Upper lobe of left lung (tissue), 6 donors: ENCODE data around the gene VGF. TPM values are rescaled to one million over a fixed set of nuclear protein-coding genes. Genes with fewer than 3 reads are reported as not detected.

Source experiments
- ATAC-seq, 2 donors: fragments of 200-7000 bp; cut with Tn5 transposase; one replicate each; pipeline ENCODE4 v1.9.1; 2022; ENCODE audit warnings: mild to moderate bottlenecking in 2 of 2, moderate library complexity in 2 of 2; ENCODE audit not compliant: low FRiP score in 2 of 2
- DNase-seq, 2 donors: peaks; one replicate each; pipeline ENCODE4 v3.0.0-alpha.2; 2019 to 2020
- H3K27ac ChIP-seq, 4 donors: fragments of 200-600 bp; sonication (generic); one replicate each; pipeline ENCODE4 v1.5.1; 2016 to 2019
- H3K27me3 ChIP-seq, 4 donors: fragments of 200-600 bp; sonication (generic); one replicate each; pipeline ENCODE4 v1.5.1; 2017 to 2019
- H3K36me3 ChIP-seq, 4 donors: fragments of 200-600 bp; sonication (generic); one replicate each; pipeline ENCODE4 v1.5.1; 2016 to 2019
- H3K4me1 ChIP-seq, 4 donors: fragments of 200-600 bp; sonication (generic); one replicate each; pipeline ENCODE4 v1.5.1; 2018 to 2019
- H3K4me3 ChIP-seq, 4 donors: fragments of 200-600 bp; sonication (generic); one replicate each; pipeline ENCODE4 v1.5.1; 2017 to 2019; ENCODE audit warnings: mild to moderate bottlenecking in 2 of 4, moderate library complexity in 1 of 4
- H3K9me3 ChIP-seq, 4 donors: fragments of 200-600 bp; sonication (generic); one replicate each; pipeline ENCODE4 v1.5.1; 2018 to 2019
- EP300 ChIP-seq, 4 donors: sonication (generic); formaldehyde crosslinking; IDR thresholded peaks; one replicate each; pipeline ENCODE4 v1.5.1; 2017; ENCODE audit warnings: antibody characterized with exemption in 4 of 4, control low read depth in 2 of 4
- POLR2A ChIP-seq, 4 donors: fragments of 450-650 bp; IDR thresholded peaks; one replicate each; pipeline ENCODE4 v1.5.1; 2016 to 2017; ENCODE audit warnings: antibody characterized with exemption in 4 of 4, mild to moderate bottlenecking in 2 of 4
- POLR2AphosphoS5 ChIP-seq, 2 donors: sonication (generic); formaldehyde crosslinking; IDR thresholded peaks; one replicate each; pipeline ENCODE4 v1.5.1; 2017; ENCODE audit warnings: antibody characterized with exemption in 2 of 2
- WGBS, 2 donors: methylation state at CpG; one replicate each; pipeline ENCODE4 v1.1.5; 2017 to 2018; 5-methylcytosine and 5-hydroxymethylcytosine counted together
- total RNA-seq, 6 donors: library from RNA; depleted of rRNA in 4 of 6; stranded (reverse); fragments of >200 nt in 4 of 6; gene quantifications; one replicate each; pipeline versions ENCODE4 v1.1.0 to v1.2.1, GENCODE V29; 2016 to 2021
- TF ChIP-seq, protein P1 (sequence below), 6 experiments: fragments of 450-650 bp in 4 of 6; fragments of 200-600 bp in 2 of 6; sonication (generic) in 2 of 6; IDR thresholded peaks; one replicate each; pipeline ENCODE4 v1.5.1; 2016 to 2019; ENCODE audit warnings: antibody characterized with exemption in 6 of 6
- donor health status: DM: no; HTN: no; CAD: no; lungs with moderate emphysema.
- donor health status: DM: no; HTN: yes; CAD: no; lungs with severe emphysema.

VGF gene
- total RNA-seq, 6 donors from 2014 or later = 0.24 to 0.33 TPM; not detected in 4

DNA sequence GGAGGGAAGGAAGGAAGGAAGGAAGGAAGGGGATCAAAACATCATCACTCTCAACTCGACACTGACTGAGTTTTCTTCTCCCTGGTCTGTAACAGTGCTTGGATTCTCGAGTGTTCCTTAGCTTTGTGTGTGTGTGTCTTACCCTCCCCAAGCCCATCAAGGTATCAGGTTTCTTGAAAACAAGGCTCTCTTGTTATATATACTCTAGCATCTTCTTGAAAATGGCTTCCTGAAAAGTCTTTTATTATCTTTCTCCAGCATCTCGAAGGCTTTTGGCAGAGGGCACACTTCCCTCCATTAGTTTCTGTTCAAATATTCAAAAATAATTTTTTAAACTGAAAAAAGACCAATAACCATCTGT is 25.1 kb downstream of the VGF start:
- H3K27me3 ChIP-seq = no peaks in the 10 kb centered on the region
- 24 to 30% methylated on average over 3 of the region's 3 CpGs for WGBS, 2 donors
- H3K4me3 ChIP-seq = no peak overlapping the region
- no peaks in the 10 kb centered on the region for H3K9me3 ChIP-seq
- H3K4me1 ChIP-seq = peaks cover 17 to 26% (median 22%) of the 10 kb centered on the region in 4 donors
- ATAC-seq (no peak), DNase-seq (no peak)
- TF ChIP-seq POLR2AphosphoS5 (IDR thresholded peaks at IDR 0.05) = no peak
- TF ChIP-seq POLR2A (IDR thresholded peaks at IDR 0.05) = no peak
- TF ChIP-seq EP300 (IDR thresholded peaks at IDR 0.05) = no peak
- TF ChIP-seq, protein P1, sequence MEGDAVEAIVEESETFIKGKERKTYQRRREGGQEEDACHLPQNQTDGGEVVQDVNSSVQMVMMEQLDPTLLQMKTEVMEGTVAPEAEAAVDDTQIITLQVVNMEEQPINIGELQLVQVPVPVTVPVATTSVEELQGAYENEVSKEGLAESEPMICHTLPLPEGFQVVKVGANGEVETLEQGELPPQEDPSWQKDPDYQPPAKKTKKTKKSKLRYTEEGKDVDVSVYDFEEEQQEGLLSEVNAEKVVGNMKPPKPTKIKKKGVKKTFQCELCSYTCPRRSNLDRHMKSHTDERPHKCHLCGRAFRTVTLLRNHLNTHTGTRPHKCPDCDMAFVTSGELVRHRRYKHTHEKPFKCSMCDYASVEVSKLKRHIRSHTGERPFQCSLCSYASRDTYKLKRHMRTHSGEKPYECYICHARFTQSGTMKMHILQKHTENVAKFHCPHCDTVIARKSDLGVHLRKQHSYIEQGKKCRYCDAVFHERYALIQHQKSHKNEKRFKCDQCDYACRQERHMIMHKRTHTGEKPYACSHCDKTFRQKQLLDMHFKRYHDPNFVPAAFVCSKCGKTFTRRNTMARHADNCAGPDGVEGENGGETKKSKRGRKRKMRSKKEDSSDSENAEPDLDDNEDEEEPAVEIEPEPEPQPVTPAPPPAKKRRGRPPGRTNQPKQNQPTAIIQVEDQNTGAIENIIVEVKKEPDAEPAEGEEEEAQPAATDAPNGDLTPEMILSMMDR (IDR thresholded peaks at IDR 0.05) = no peak
- H3K36me3 ChIP-seq = peaks cover 0 to 16% (median 14%) of the 10 kb centered on the region in 4 donors
- H3K27ac ChIP-seq = no peak overlapping the region

DNA sequence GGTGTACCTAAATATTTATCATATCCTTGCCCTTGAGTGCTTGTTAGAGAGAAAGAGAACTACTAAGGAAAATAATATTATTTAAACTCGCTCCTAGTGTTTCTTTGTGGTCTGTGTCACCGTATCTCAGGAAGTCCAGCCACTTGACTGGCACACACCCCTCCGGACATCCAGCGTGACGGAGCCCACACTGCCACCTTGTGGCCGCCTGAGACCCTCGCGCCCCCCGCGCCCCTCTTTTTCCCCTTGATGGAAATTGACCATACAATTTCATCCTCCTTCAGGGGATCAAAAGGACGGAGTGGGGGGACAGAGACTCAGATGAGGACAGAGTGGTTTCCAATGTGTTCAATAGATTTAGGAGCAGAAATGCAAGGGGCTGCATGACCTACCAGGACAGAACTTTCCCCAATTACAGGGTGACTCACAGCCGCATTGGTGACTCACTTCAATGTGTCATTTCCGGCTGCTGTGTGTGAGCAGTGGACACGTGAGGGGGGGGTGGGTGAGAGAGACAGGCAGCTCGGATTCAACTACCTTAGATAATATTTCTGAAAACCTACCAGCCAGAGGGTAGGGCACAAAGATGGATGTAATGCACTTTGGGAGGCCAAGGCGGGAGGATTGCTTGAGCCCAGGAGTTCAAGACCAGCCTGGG is 27.0 kb downstream of the VGF start:
- TF ChIP-seq, protein P1 (IDR thresholded peaks at IDR 0.05) = peak; percentile 75 to 91 (median 80)
- peak in 2 of 4 donors; percentile 76 to 92 for TF ChIP-seq EP300 (IDR thresholded peaks at IDR 0.05)
- TF ChIP-seq POLR2A (IDR thresholded peaks at IDR 0.05) = peak in 1 of 4 donors; percentile 39
- peak; percentile 80 to 96 for TF ChIP-seq POLR2AphosphoS5 (IDR thresholded peaks at IDR 0.05)
- Histone ChIP-seq H3K4me3 (no peak overlapping the region), H3K27ac (peak overlapping the region; percentile 41 to 84 (median 66)), H3K27me3 (no peaks in the 10 kb centered on the region), H3K36me3 (peaks cover 0 to 34% (median 20%) of the 10 kb centered on the region in 4 donors), H3K9me3 (no peaks in the 10 kb centered on the region), H3K4me1 (peaks cover 14 to 26% (median 20%) of the 10 kb centered on the region in 4 donors)
- ATAC-seq = peak; percentile 76 to 89
- peak; percentile 82 to 89 for DNase-seq
- WGBS, 2 donors = 7 to 11% methylated on average over 9 to 15 of the region's 16 CpGs

DNA sequence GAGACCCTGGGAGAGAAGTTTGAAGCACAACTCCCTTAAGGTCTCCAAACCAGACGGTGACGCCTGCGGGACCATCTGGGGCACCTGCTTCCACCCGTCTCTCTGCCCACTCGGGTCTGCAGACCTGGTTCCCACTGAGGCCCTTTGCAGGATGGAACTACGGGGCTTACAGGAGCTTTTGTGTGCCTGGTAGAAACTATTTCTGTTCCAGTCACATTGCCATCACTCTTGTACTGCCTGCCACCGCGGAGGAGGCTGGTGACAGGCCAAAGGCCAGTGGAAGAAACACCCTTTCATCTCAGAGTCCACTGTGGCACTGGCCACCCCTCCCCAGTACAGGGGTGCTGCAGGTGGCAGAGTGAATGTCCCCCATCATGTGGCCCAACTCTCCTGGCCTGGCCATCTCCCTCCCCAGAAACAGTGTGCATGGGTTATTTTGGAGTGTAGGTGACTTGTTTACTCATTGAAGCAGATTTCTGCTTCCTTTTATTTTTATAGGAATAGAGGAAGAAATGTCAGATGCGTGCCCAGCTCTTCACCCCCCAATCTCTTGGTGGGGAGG is 27.6 kb downstream of the VGF start:
- Histone ChIP-seq H3K36me3 (peaks cover 0 to 39% (median 22%) of the 10 kb centered on the region in 4 donors), H3K27ac (peak overlapping the region; percentile 41 to 84 (median 66)), H3K4me1 (peaks cover 14 to 26% (median 20%) of the 10 kb centered on the region in 4 donors), H3K4me3 (no peak overlapping the region), H3K9me3 (no peaks in the 10 kb centered on the region), H3K27me3 (no peaks in the 10 kb centered on the region)
- ATAC-seq = peak; percentile 2 to 8
- 65 to 78% methylated on average over 7 to 9 of the region's 9 CpGs for WGBS, 2 donors
- DNase-seq = no peak
- TF ChIP-seq POLR2AphosphoS5 (IDR thresholded peaks at IDR 0.05) = peak in 1 of 2 donors; percentile 3
- TF ChIP-seq EP300 (IDR thresholded peaks at IDR 0.05) = no peak

DNA sequence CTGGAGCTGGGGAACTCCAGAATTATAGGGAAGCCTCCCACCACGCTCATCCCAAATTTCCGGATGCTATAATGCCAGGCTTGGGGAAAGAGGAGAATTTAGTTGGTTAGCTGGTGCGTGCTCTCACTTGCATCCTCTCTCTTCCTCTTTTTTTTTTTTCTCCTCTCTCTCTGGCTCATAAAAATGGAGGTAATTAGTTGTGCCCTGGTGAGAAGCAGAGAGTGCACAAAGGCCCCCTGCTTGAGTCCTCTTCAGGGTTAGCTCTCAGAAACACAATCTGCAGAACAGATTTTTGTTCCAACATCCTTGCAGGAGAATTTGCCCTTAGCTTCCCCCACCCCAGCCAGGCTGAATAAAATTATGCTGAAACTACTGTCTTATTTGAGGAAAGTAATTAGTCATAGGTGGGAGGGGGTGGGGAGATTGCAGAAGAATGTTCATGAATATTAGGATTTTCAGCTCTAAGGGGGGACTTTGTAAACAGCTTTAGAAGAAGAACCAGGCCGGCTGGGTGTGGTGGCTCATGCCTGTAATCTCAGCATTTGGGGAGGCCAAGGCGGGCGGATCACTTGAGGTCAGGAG is 30.9 kb downstream of the VGF start:
- ATAC-seq (no peak), DNase-seq (no peak)
- H3K27ac ChIP-seq = no peak overlapping the region
- H3K36me3 ChIP-seq = peaks cover 5 to 65% (median 28%) of the 10 kb centered on the region in 4 donors
- H3K4me3 ChIP-seq = no peak overlapping the region
- peaks cover 14 to 30% (median 23%) of the 10 kb centered on the region in 4 donors for H3K4me1 ChIP-seq
- no peaks in the 10 kb centered on the region for H3K27me3 ChIP-seq
- TF ChIP-seq EP300 (IDR thresholded peaks at IDR 0.05) (no peak), POLR2A (IDR thresholded peaks at IDR 0.05) (no peak), POLR2AphosphoS5 (IDR thresholded peaks at IDR 0.05) (no peak)
- TF ChIP-seq, protein P1 (IDR thresholded peaks at IDR 0.05) = no peak
- WGBS, 2 donors = 79 to 82% methylated on average over 6 of the region's 6 CpGs
- H3K9me3 ChIP-seq = no peaks in the 10 kb centered on the region

DNA sequence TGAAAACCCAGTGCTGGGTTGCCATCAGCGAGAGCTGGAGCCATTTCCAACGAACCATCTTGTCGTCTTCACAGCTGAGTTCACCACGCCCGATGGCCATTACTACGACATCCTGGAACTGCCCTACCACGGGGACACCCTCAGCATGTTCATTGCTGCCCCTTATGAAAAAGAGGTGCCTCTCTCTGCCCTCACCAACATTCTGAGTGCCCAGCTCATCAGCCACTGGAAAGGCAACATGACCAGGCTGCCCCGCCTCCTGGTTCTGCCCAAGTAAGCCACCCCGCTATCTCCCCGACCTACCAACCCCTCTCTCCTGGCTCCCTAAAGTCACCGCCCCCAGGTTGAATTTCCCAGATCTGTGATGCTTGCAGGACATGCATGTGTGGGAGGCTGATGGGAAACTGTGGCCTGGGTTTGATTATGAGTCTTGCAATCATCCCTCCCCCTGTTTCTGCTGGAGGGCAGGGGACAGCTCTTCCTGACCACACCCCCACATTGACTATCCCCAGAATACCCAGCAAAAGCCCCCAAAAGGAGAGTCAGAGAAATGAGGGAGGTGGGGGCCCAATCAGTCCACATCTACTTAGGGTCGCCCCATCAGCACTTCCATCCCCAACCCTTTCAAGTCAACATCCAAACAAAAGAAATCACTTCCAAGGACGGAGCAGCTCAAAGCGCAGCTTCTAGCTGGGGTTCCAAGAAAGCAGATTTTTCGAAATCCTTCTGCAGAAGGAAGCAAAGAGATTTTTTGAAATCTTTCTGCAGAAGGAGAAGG is 31.6 kb downstream of the VGF start:
- H3K27me3 ChIP-seq = no peaks in the 10 kb centered on the region
- WGBS, 2 donors = 84 to 85% methylated on average over 13 to 14 of the region's 15 CpGs
- no peak overlapping the region for H3K4me3 ChIP-seq
- DNase-seq (no peak), ATAC-seq (no peak)
- peak in 1 of 2 donors; percentile 33 for TF ChIP-seq POLR2AphosphoS5 (IDR thresholded peaks at IDR 0.05)
- TF ChIP-seq, protein P1 (IDR thresholded peaks at IDR 0.05) = no peak
- peak overlapping the region in 1 of 4 donors; percentile 11 for H3K27ac ChIP-seq
- H3K4me1 ChIP-seq = peaks cover 14 to 26% (median 20%) of the 10 kb centered on the region in 4 donors
- no peaks in the 10 kb centered on the region for H3K9me3 ChIP-seq
- peaks cover 5 to 65% (median 28%) of the 10 kb centered on the region in 4 donors for H3K36me3 ChIP-seq
